Heart right ventricle (tissue), 16 donors: ENCODE data around the gene ADGRD2. TPM values are rescaled to one million over a fixed set of nuclear protein-coding genes. Genes with fewer than 3 reads are reported as not detected.

Experiments used
- ATAC-seq, 8 donors: fragments of 200-7000 bp; cut with Tn5 transposase; one replicate each; pipeline ENCODE4 v1.9.1; 2020; ENCODE audit warnings: mild to moderate bottlenecking in 8 of 8, moderate library complexity in 8 of 8, moderate number of reproducible peaks in 1 of 8
- DNase-seq, 2 donors: peaks; one replicate each; pipeline ENCODE4 v3.0.0-alpha.2; 2020
- H3K27ac ChIP-seq, 10 donors: fragments of 200-600 bp; sonication (generic) in 2 of 10; one replicate each; pipeline versions ENCODE4 v1.5.0 to v1.8.0; 2020 to 2022; ENCODE audit warnings: mild to moderate bottlenecking in 3 of 10
- H3K27me3 ChIP-seq, 7 donors: fragments of 200-600 bp; one replicate each; pipeline ENCODE4 v1.8.0; 2021 to 2022; ENCODE audit warnings: mild to moderate bottlenecking in 2 of 7
- H3K36me3 ChIP-seq, 9 donors: fragments of 200-600 bp; sonication (generic) in 1 of 9; one replicate each; pipeline versions ENCODE4 v1.5.0 to v1.8.0; 2020 to 2022; ENCODE audit warnings: mild to moderate bottlenecking in 2 of 9
- H3K4me1 ChIP-seq, 9 donors: fragments of 200-600 bp; sonication (generic) in 1 of 9; one replicate each; pipeline versions ENCODE4 v1.5.0 to v1.8.0; 2020 to 2022; ENCODE audit warnings: mild to moderate bottlenecking in 4 of 9
- H3K4me3 ChIP-seq, 10 donors: fragments of 200-600 bp; sonication (generic) in 2 of 10; one replicate each; pipeline versions ENCODE4 v1.5.0 to v1.8.0; 2020 to 2022; ENCODE audit warnings: mild to moderate bottlenecking in 7 of 10, moderate library complexity in 2 of 10
- H3K9me3 ChIP-seq, 11 donors: fragments of 200-600 bp in 10 of 11; sonication (generic) in 2 of 11; one replicate each; pipeline versions ENCODE4 v1.5.0 to v1.8.0; 2013 to 2022; ENCODE audit warnings: mild to moderate bottlenecking in 2 of 11, control low read depth in 1 of 11, moderate library complexity in 1 of 11
- CTCF ChIP-seq, 9 donors: fragments of 200-600 bp; sonication (generic) in 2 of 9; IDR thresholded peaks; one replicate each; pipeline versions ENCODE4 v1.5.0 to v1.8.0; 2021 to 2022; ENCODE audit warnings: antibody characterized with exemption in 9 of 9, mild to moderate bottlenecking in 5 of 9, moderate library complexity in 1 of 9
- WGBS, 2 donors: extraction: QIAGEN DNeasy Blood & Tissue Kit; methylation state at CpG; one replicate each; pipeline ENCODE4 v1.1.7; 2013; ENCODE audit warnings: inconsistent platforms in 1 of 2; 5-methylcytosine and 5-hydroxymethylcytosine counted together
- intact Hi-C, 10 donors: fragments of 100-400 bp; cut with DNase I; formaldehyde crosslinking; loops; one replicate each; pipeline versions ENCODE4 v1.11.1 to v1.14.2; 2022
- polyA plus RNA-seq, 2 donors: library from polyadenylated mRNA; stranded (reverse); fragments of 200-250 nt; gene quantifications; one replicate each; pipeline ENCODE4 v1.2.3, GENCODE V29; 2013
- total RNA-seq, 10 donors: library from RNA; stranded (reverse); fragmentation: NEBNext Ultra II Directional in 3 of 10; extraction: Animal tissue kit (Norgen Biotek cat#: 25700) in 3 of 10; gene quantifications; one replicate each; pipeline versions ENCODE4 v1.2.1 to v1.2.4, GENCODE V29; 2021 to 2023
- donor health status: Arrhythmogenic right ventricular cardiomyopathy.
- donor health status: ischemic (EF 13 %, LVEDD 7.1; RV severe dilation, severe dysfunction).
- donor health status: healthy with polysubstance abuse.
- donor health status: DM: no; HTN: yes; CAD: no.
- donor health status: DM: no; HTN: no; CAD: no.
- donor health status: ischemic (EF 25% LVEDD 6.9; RV normal size, moderate dysfunction).
- donor health status: ischemic (EF 25% LVEDD 5.7; RV mildly dilated, moderate dysfunction).
- donor health status: healthy.
- donor health status: DM: yes; HTN: yes; CAD: no.
- donor health status: Ischemic cardiomyopathy.
- donor health status: ischemic (EF 35%, LVEDD 5.7; RV mildly dilated, moderate dysfunction).
- donor health status: nonischemic (EF 11% LVEDD 7.7; RV severe dilation, severe dysfunction).
- donor health status: DM: yes; HTN: yes; CAD: no.
- donor health status: PGD.
- donor health status: ischemic (EF 29% LVEDD 5.4; RV normal size, mild dysfunction).
- donor health status: nonischemic (EF 23%, LVEDD 6.1; RV moderate dilation, normal function).

ADGRD2 gene
- total and polyA plus RNA-seq, 12 donors = 0.03 to 0.68 TPM; not detected in 10

GRCh38 chr9:124502711-124503702 is 52.8 kb downstream of the ADGRD2 start:
- no peaks in the 10 kb centered on the region for H3K9me3 ChIP-seq
- no peak overlapping the region for H3K4me3 ChIP-seq
- H3K36me3 ChIP-seq = no peaks in the 10 kb centered on the region
- ATAC-seq (no peak), DNase-seq (no peak)
- intact Hi-C loops = no loop called here
- H3K27ac ChIP-seq = no peak overlapping the region
- H3K4me1 ChIP-seq = peaks cover 0 to 16% (median 7%) of the 10 kb centered on the region in 9 donors
- TF ChIP-seq CTCF (IDR thresholded peaks at IDR 0.05) = no peak
- WGBS, 2 donors = 6 to 7% methylated on average over 91 to 96 of the region's 96 CpGs
- peaks cover 23 to 79% (median 68%) of the 10 kb centered on the region in 7 donors for H3K27me3 ChIP-seq

DNA sequence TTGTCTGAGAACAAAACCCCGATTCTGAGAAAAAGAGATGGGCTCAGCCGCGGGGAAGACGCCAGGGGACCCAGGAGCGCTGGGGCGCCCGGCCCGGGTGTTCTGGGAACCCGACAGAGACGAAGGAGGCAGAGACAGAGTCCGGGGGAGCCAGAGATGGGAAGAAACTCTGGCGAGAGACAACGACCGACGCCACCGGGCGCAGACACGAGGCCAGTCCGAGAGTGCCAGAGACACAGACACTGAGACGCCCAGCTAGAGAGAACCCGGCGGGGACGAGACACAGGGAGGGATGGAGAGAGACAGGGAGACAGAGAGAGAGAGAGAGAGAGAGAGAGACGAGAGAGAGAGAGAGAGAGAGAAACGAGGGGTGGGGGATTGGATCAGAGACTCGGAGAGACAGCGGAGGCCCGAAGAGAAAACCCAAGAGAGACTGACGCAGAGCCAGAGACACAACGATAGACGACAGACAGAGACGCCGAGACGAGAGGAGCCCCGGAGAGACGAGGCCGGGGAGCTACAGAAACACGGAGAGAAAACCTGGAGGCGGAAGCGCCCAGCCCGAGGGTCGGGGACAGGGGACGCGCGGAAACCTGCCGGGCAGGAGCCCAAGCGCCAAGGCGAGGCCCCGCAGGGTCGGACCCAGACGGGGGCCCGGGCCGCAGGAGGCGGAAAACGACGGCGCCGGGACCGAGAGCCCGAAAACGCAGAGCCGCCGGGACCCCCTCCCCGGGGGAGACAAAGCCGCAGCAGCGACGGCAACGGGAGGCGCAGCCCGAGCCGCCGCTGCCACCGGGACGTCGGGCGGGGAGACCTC is 53.7 kb downstream of the ADGRD2 start:
- Histone ChIP-seq H3K36me3 (no peaks in the 10 kb centered on the region), H3K9me3 (no peaks in the 10 kb centered on the region), H3K27ac (no peak overlapping the region), H3K4me3 (peak overlapping the region in 8 of 10 donors; percentile 9 to 32 (median 20)), H3K27me3 (peaks cover 23 to 74% (median 68%) of the 10 kb centered on the region in 7 donors), H3K4me1 (peaks cover 0 to 16% (median 7%) of the 10 kb centered on the region in 9 donors)
- intact Hi-C loops = no loop called here
- ATAC-seq (no peak), DNase-seq (no peak)
- WGBS, 2 donors = 2 to 3% methylated on average over 75 to 76 of the region's 76 CpGs
- TF ChIP-seq CTCF (IDR thresholded peaks at IDR 0.05) = no peak

DNA sequence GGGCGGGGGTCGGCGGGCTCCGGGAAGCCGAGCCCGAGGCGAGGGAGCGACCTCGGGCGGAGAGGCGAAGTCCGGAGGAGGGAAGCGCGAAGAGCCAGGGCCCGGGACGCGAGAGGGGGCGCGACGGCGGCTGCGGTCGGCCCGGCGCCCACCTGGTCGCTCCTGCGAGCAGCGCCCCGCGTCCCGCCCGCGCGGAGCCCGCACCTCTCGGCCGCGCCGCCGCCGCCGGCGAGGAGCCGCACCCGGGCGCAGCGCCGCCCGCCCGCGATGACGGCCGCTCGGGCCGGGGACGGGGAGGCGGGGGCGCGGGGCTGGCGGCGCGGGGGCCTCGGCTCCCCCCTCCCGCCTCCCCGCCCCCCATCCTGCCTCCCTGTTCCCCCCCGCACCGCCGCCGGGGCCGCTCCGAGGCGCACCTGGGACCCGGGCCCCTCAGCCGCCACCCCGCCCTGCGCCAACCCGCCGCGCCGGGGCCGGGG is 54.3 kb downstream of the ADGRD2 start:
- no peak for TF ChIP-seq CTCF (IDR thresholded peaks at IDR 0.05)
- Histone ChIP-seq H3K27ac (no peak overlapping the region), H3K4me1 (peaks cover 0 to 16% (median 7%) of the 10 kb centered on the region in 9 donors), H3K4me3 (peak overlapping the region in 8 of 10 donors; percentile 9 to 32 (median 20)), H3K36me3 (no peaks in the 10 kb centered on the region), H3K27me3 (peaks cover 23 to 68% (median 64%) of the 10 kb centered on the region in 7 donors), H3K9me3 (no peaks in the 10 kb centered on the region)
- 0 to 1% methylated on average over 23 to 75 of the region's 81 CpGs for WGBS, 2 donors
- no peak for DNase-seq
- no peak for ATAC-seq
- intact Hi-C loops = no loop called here
